AG04450 (cell line): ENCODE results near the gene LRIF1. TPM values are rescaled to one million over a fixed set of nuclear protein-coding genes. Genes with fewer than 3 reads are reported as not detected.

Experiments
- CTCF ChIA-PET: fragments of 300-600, 350-600 bp; formaldehyde crosslinking; extraction: SDS; loops from one replicate; lab custom pipeline; 2022; ENCODE audit warnings: antibody characterized with exemption, inconsistent platforms; lab: Charles Lee
- POLR2A ChIA-PET: fragments of 350-600 bp; formaldehyde crosslinking; extraction: SDS; loops from one replicate; lab custom pipeline; 2021; ENCODE audit warnings: antibody characterized with exemption, inconsistent platforms; lab: Yijun Ruan, JAX
- DNase-seq: peaks from one replicate; pipeline ENCODE4 v3.0.0-alpha.2; 2011; ENCODE audit warnings: low read depth, low spot score
- H3K27ac ChIP-seq: one replicate; pipeline ENCODE4 v1.5.1; 2012; ENCODE audit warnings: low read depth, low read length, control low read depth
- H3K27me3 ChIP-seq: one replicate; pipeline ENCODE4 v1.6.0; 2012; ENCODE audit warnings: low read length; ENCODE audit not compliant: control insufficient read depth, insufficient read depth
- H3K4me3 ChIP-seq: 2 replicates; pipeline ENCODE4 v1.5.1; 2011; ENCODE audit warnings: mild to moderate bottlenecking, low read depth, low read length, control low read depth
- H3K9me3 ChIP-seq: 2 replicates; pipeline ENCODE4 v1.5.1; 2012; ENCODE audit warnings: low read length; ENCODE audit not compliant: control insufficient read depth, insufficient read depth
- CTCF ChIP-seq: IDR thresholded peaks from 2 replicates; pipeline ENCODE4 v1.5.1; 2011; ENCODE audit warnings: low read depth, low read length, control low read depth, inconsistent platforms
- polyA plus RNA-seq: library from polyadenylated mRNA; depleted of rRNA; stranded (reverse); fragments of >200 nt; gene quantifications from 2 replicates; pipeline ENCODE4 v1.2.3, GENCODE V29; 2011

The LRIF1 gene
- polyA plus RNA-seq, 1 experiment, result 14.9 TPM

- ChIA-PET POLR2A (no interaction called here), CTCF (no interaction called here)
- no peak for DNase-seq
Measured at GRCh38 chr1:110903853-110904500, 59.7 kb downstream of the LRIF1 start.

GRCh38 chr1:110902820-110903463 lies 60.8 kb downstream of the LRIF1 start:
- no peak overlapping the region for H3K4me3 ChIP-seq
- no peak overlapping the region for H3K27ac ChIP-seq
- H3K27me3 ChIP-seq, result no peaks in the 10 kb centered on the region
- CTCF ChIA-PET, result no interaction called here
- TF ChIP-seq CTCF, result no peak
- no peaks in the 10 kb centered on the region for H3K9me3 ChIP-seq
- DNase-seq, result no peak
- POLR2A ChIA-PET, result no interaction called here

More at GRCh38 chr1:110903853-110904500, 59.7 kb downstream of the LRIF1 start:
- Histone ChIP-seq H3K9me3 (no peaks in the 10 kb centered on the region), H3K27me3 (no peaks in the 10 kb centered on the region), H3K27ac (no peak overlapping the region), H3K4me3 (no peak overlapping the region)
- no peak for TF ChIP-seq CTCF

GRCh38 chr1:110899458-110899843 lies 64.3 kb downstream of the LRIF1 start:
- no peak for TF ChIP-seq CTCF
- DNase-seq, result no peak
- ChIA-PET CTCF (interaction anchor here (0.8 kb wide), 1 partner anchor 11 kb away, joined by 3 read pairs; no protein-coding TSS in a partner anchor), POLR2A (no interaction called here)
- Histone ChIP-seq H3K4me3 (no peak overlapping the region), H3K27me3 (no peaks in the 10 kb centered on the region), H3K27ac (no peak overlapping the region), H3K9me3 (no peaks in the 10 kb centered on the region)

- CTCF ChIA-PET, result interaction anchor here (0.8 kb wide), 1 partner anchor 10 kb away, joined by 3 read pairs; no protein-coding TSS in a partner anchor
- Histone ChIP-seq H3K9me3 (no peaks in the 10 kb centered on the region), H3K27me3 (no peaks in the 10 kb centered on the region), H3K4me3 (no peak overlapping the region), H3K27ac (no peak overlapping the region)
- no peak for DNase-seq
- no peak for TF ChIP-seq CTCF
- POLR2A ChIA-PET, result no interaction called here
Measured at GRCh38 chr1:110898734-110899457, 64.8 kb downstream of the LRIF1 start.
